ENCODE measurements around the gene ANKRD63. TPM values are rescaled to one million over a fixed set of nuclear protein-coding genes. Genes with fewer than 3 reads are reported as not detected.

The ANKRD63 gene
- total and polyA plus RNA-seq, 2 donors (not counting 1 experiment from before 2014, with no cell fraction given) = 0.25 TPM; not detected in 1

DNA sequence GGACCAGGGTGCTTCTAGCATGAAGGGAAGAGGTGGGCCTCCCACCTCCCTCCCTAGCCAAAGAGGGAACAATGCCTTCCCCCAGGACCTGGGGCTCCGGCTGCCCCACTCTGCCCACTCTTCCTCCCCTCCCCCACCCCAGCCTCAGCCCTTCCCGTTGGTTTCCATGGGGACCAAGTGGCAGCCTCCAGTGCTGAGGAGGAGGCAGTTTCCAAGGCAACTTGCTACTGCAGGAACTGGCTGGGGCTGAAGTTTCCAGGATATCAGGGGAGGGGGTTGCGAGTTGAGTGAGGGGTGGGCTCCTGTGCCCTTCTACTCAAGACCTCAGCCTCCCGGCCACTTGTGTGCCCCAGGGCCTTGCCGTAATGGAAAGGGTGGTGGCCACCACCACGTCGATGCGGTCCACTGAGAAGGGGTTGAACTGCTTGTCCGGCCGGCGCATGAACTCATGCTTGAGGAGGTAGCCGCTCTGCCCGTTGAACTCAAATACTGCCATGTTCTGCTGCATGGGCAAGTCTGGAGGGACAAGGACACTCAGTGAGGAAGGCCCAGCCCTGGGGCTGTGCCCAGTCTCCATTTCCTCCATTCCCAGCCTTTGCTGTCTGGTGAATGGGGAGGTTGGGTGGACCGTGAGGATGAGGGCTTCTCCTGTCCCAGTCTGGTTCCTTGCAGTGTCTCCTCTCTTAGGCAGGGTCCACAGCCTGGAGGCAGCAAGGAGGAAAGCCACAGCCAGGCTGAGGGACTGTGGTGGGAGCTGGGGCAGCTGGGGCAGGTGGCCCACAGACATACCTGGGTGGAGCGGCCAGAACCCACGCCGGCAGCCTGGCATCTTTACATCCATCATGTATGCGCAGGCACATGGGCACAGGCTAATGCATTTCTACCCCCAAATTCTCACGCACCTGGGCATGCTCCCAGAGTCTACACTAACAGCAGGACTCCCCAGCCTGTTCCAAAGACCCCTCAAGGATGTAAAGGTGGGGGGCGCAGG lies 11.3 kb upstream of the ANKRD63 start:
- ChIA-PET CTCF (interaction anchor here (1.1 to 2.0 kb wide), 8 partner anchors 11 to 43 kb away, joined by 3 to 6 read pairs (median 4); partner anchors contain the start of genes ANKRD63 and PLCB2), POLR2A (no interaction called here)
- Histone ChIP-seq H2AFZ (ENCODE audit: insufficient read depth, low read depth, low read length, poor library complexity, severe bottlenecking) (no peak overlapping the region), H3K27ac (ENCODE audit: low read length in 2 of 2) (no peak overlapping the region), H3K9me3 (ENCODE audit: control extremely low read depth in 1 of 3, control insufficient read depth in 2 of 3, insufficient read depth in 1 of 3, low read length in 2 of 3) (no peaks in the 10 kb centered on the region), H3K79me2 (ENCODE audit: control insufficient read depth, insufficient read depth, low read length) (no peaks in the 10 kb centered on the region), H3K4me3 (ENCODE audit: control extremely low read depth in 1 of 5, extremely low read depth in 1 of 5, insufficient read depth in 1 of 5, low read depth in 2 of 5, low read length in 4 of 5) (no peak overlapping the region), H4K20me1 (ENCODE audit: control insufficient read depth, insufficient read depth, low read length, poor library complexity, severe bottlenecking) (no peaks in the 10 kb centered on the region), H3K4me2 (replicated peaks; ENCODE audit: low read depth, low read length, poor library complexity, severe bottlenecking) (no peak overlapping the region), H3K9ac (ENCODE audit: low read length) (no peak overlapping the region), H3K27me3 (replicated peaks in 1 of 4; ENCODE audit: control extremely low read depth in 1 of 4, control insufficient read depth in 3 of 4, insufficient read depth in 4 of 4, low read length in 3 of 4) (no peaks in the 10 kb centered on the region), H3K4me1 (ENCODE audit: control insufficient read depth in 2 of 2, insufficient read depth in 2 of 2, low read length in 2 of 2) (no peaks in the 10 kb centered on the region), H3K36me3 (replicated peaks in 1 of 2; ENCODE audit: control extremely low read depth in 1 of 2, control insufficient read depth in 1 of 2, extremely low read depth in 1 of 2, insufficient read depth in 2 of 2, low read length in 1 of 2) (peaks cover 0 to 67% of the 10 kb centered on the region in 2 experiments)
- WGBS (ENCODE audit: insufficient coverage) = 95% methylated on average over 17 of the region's 20 CpGs
- H3K27me3 Mint-ChIP-seq = no peaks in the 10 kb centered on the region
- no peak overlapping the region for H3K4me3 Mint-ChIP-seq
- H3K27ac Mint-ChIP-seq = no peak overlapping the region
- TF ChIP-seq EZH2 (IDR thresholded peaks at IDR 0.05; ENCODE audit: borderline replicate concordance, insufficient read depth, low read depth, low read length, poor library complexity, severe bottlenecking) = no peak
- no peak for DNase-seq
- intact Hi-C loops (cut with micrococcal nuclease) = no loop called here
- H3K9me3 Mint-ChIP-seq (ENCODE audit: insufficient read depth) = peaks cover under 1% of the 10 kb centered on the region
- no peak for ATAC-seq (ENCODE audit: low read depth)
- H3K4me1 Mint-ChIP-seq = peaks cover 2% of the 10 kb centered on the region

DNA sequence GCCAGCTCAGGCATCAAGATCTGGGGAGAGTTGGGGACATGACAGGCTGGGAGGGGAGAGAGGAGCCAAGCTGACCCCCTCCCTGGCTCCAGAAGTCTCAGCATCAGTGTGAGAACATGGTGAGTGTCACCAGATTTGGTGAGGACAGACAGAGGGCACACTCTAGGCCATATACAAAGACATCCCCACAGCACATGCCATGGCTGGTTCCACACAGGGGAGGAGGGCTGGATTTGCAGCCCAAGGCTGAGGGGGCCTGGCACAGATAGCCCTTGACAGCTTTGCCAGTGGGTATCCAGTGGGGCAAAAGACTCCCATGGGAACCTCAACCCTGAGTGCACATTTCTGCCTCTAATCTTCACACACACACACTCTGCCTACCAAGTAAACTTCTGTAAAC lies 10.1 kb upstream of the ANKRD63 start:
- H3K9me3 Mint-ChIP-seq (ENCODE audit: insufficient read depth) = no peaks in the 10 kb centered on the region
- no peaks in the 10 kb centered on the region for H4K20me1 ChIP-seq (ENCODE audit: control insufficient read depth, insufficient read depth, low read length, poor library complexity, severe bottlenecking)
- H3K4me3 ChIP-seq (ENCODE audit: control extremely low read depth in 1 of 5, extremely low read depth in 1 of 5, insufficient read depth in 1 of 5, low read depth in 2 of 5, low read length in 4 of 5) = no peak overlapping the region
- H3K27ac ChIP-seq (ENCODE audit: low read length in 2 of 2) = no peak overlapping the region
- no peaks in the 10 kb centered on the region for H3K79me2 ChIP-seq (ENCODE audit: control insufficient read depth, insufficient read depth, low read length)
- intact Hi-C loops (cut with micrococcal nuclease) = no loop called here
- ATAC-seq (ENCODE audit: low read depth) = no peak
- POLR2A ChIA-PET = no interaction called here
- no peaks in the 10 kb centered on the region for H3K27me3 ChIP-seq (replicated peaks in 1 of 4; ENCODE audit: control extremely low read depth in 1 of 4, control insufficient read depth in 3 of 4, insufficient read depth in 4 of 4, low read length in 3 of 4)
- no peak for DNase-seq
- no peaks in the 10 kb centered on the region for H3K9me3 ChIP-seq (ENCODE audit: control extremely low read depth in 1 of 3, control insufficient read depth in 2 of 3, insufficient read depth in 1 of 3, low read length in 2 of 3)
- CTCF ChIA-PET = interaction anchor here (0.7 to 2.0 kb wide), 5 partner anchors 14 to 44 kb away, joined by 3 to 6 read pairs (median 5); no protein-coding TSS in a partner anchor
- no peak for TF ChIP-seq EZH2 (IDR thresholded peaks at IDR 0.05; ENCODE audit: borderline replicate concordance, insufficient read depth, low read depth, low read length, poor library complexity, severe bottlenecking)
- TF ChIP-seq, protein P1, sequence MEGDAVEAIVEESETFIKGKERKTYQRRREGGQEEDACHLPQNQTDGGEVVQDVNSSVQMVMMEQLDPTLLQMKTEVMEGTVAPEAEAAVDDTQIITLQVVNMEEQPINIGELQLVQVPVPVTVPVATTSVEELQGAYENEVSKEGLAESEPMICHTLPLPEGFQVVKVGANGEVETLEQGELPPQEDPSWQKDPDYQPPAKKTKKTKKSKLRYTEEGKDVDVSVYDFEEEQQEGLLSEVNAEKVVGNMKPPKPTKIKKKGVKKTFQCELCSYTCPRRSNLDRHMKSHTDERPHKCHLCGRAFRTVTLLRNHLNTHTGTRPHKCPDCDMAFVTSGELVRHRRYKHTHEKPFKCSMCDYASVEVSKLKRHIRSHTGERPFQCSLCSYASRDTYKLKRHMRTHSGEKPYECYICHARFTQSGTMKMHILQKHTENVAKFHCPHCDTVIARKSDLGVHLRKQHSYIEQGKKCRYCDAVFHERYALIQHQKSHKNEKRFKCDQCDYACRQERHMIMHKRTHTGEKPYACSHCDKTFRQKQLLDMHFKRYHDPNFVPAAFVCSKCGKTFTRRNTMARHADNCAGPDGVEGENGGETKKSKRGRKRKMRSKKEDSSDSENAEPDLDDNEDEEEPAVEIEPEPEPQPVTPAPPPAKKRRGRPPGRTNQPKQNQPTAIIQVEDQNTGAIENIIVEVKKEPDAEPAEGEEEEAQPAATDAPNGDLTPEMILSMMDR (IDR thresholded peaks at IDR 0.05) = no peak
- H3K36me3 ChIP-seq (replicated peaks in 1 of 2; ENCODE audit: control extremely low read depth in 1 of 2, control insufficient read depth in 1 of 2, extremely low read depth in 1 of 2, insufficient read depth in 2 of 2, low read length in 1 of 2) = peaks cover 0 to 63% of the 10 kb centered on the region in 2 experiments
- H3K4me3 Mint-ChIP-seq = no peak overlapping the region
- H2AFZ ChIP-seq (ENCODE audit: insufficient read depth, low read depth, low read length, poor library complexity, severe bottlenecking) = no peak overlapping the region
- H3K27ac Mint-ChIP-seq = no peak overlapping the region
- no peaks in the 10 kb centered on the region for H3K4me1 ChIP-seq (ENCODE audit: control insufficient read depth in 2 of 2, insufficient read depth in 2 of 2, low read length in 2 of 2)
- peaks cover 2% of the 10 kb centered on the region for H3K4me1 Mint-ChIP-seq
- H3K4me2 ChIP-seq (replicated peaks; ENCODE audit: low read depth, low read length, poor library complexity, severe bottlenecking) = no peak overlapping the region
- no peaks in the 10 kb centered on the region for H3K27me3 Mint-ChIP-seq
- H3K9ac ChIP-seq (ENCODE audit: low read length) = no peak overlapping the region

Data from B cell (primary cell).